Keratinocyte (primary cell): ENCODE data around the gene SLC22A12. TPM values are rescaled to one million over a fixed set of nuclear protein-coding genes. Genes with fewer than 3 reads are reported as not detected.

Experiments used
- DNase-seq: peaks from one replicate; pipeline ENCODE4 v3.0.0-alpha.2; 2011; ENCODE audit warnings: low read depth, missing footprints, low spot score
- FAIRE-seq: peaks from 2 replicates; lab custom pipeline; 2011; peaks lifted over from hg19 to GRCh38; lab: Jason Lieb, UNC
- H2AFZ ChIP-seq: 2 replicates; pipeline ENCODE4 v1.6.0; 2012; ENCODE audit warnings: low read length, control low read depth, inconsistent platforms; ENCODE audit not compliant: control insufficient read depth
- H3K27ac ChIP-seq: 2 replicates; pipeline ENCODE4 v1.5.1; 2011; ENCODE audit warnings: low read length; ENCODE audit not compliant: control insufficient read depth, insufficient read depth
- H3K27me3 ChIP-seq: 3 replicates; pipeline ENCODE4 v1.6.0; 2011; ENCODE audit warnings: low read length; ENCODE audit not compliant: control insufficient read depth, insufficient read depth; ENCODE audit errors: extremely low read depth
- H3K36me3 ChIP-seq, 2 experiments: 2 replicates in 1 of 2; 3 replicates in 1 of 2; pipeline ENCODE4 v1.5.1; 2011; ENCODE audit warnings: low read length in 2 of 2, mild to moderate bottlenecking in 1 of 2; ENCODE audit not compliant: control insufficient read depth in 2 of 2, insufficient read depth in 2 of 2; ENCODE audit errors: extremely low read depth in 1 of 2
- H3K4me1 ChIP-seq: 3 replicates; pipeline ENCODE4 v1.5.1; 2011; ENCODE audit warnings: low read length; ENCODE audit not compliant: control insufficient read depth, insufficient read depth; ENCODE audit errors: extremely low read depth
- H3K4me2 ChIP-seq: 3 replicates; pipeline ENCODE4 v1.6.0; 2011; ENCODE audit warnings: low read depth, low read length; ENCODE audit not compliant: control insufficient read depth, insufficient read depth; ENCODE audit errors: extremely low read depth
- H3K4me3 ChIP-seq, 3 experiments: fragments of 200-600 bp in 1 of 3; sonication (generic) in 1 of 3; 2 replicates in 2 of 3; 3 replicates in 1 of 3; pipeline ENCODE4 v1.5.1; 2011 to 2016; ENCODE audit warnings: low read length in 3 of 3, mild to moderate bottlenecking in 3 of 3, control low read depth in 2 of 3, inconsistent platforms in 1 of 3, low read depth in 1 of 3, mixed read lengths in 1 of 3, mixed run types in 1 of 3, moderate library complexity in 1 of 3; ENCODE audit not compliant: control insufficient read depth in 2 of 3, insufficient read depth in 2 of 3; ENCODE audit errors: extremely low read depth in 1 of 3
- H3K79me2 ChIP-seq: 2 replicates; pipeline ENCODE4 v1.6.0; 2012; ENCODE audit warnings: low read length; ENCODE audit not compliant: control insufficient read depth, insufficient read depth
- H3K9ac ChIP-seq: 3 replicates; pipeline ENCODE4 v1.6.0; 2011; ENCODE audit warnings: low read length; ENCODE audit not compliant: control insufficient read depth, insufficient read depth; ENCODE audit errors: extremely low read depth
- H3K9me1 ChIP-seq: 3 replicates; pipeline ENCODE4 v1.6.0; 2011; ENCODE audit warnings: low read length; ENCODE audit not compliant: control insufficient read depth, insufficient read depth; ENCODE audit errors: extremely low read depth
- H3K9me3 ChIP-seq: 2 replicates; pipeline ENCODE4 v1.5.1; 2012; ENCODE audit warnings: low read depth, low read length; ENCODE audit not compliant: control insufficient read depth
- H4K20me1 ChIP-seq: 3 replicates; pipeline ENCODE4 v1.6.0; 2011; ENCODE audit warnings: low read length; ENCODE audit not compliant: control insufficient read depth, insufficient read depth; ENCODE audit errors: extremely low read depth
- EZH2 ChIP-seq: IDR thresholded peaks from one replicate; pipeline ENCODE4 v1.6.1; 2012; ENCODE audit warnings: inconsistent platforms, mild to moderate bottlenecking, low read length, moderate library complexity
- dilution Hi-C: fragments of 300-500 bp; cut with MboI; formaldehyde crosslinking; loops from one replicate; pipeline ENCODE4 v1.7.0; 2020; ENCODE audit warnings: low sequenced_read_pairs; ENCODE audit not compliant: extremely low pct_ligation_motif_present
- polyA plus RNA-seq, 5 experiments: library from polyadenylated mRNA; depleted of rRNA in 3 of 5; stranded (reverse) in 3 of 5; stranded (forward) in 1 of 5; unstranded in 1 of 5; fragments of >200 nt; gene quantifications; 1 replicate in 1 of 5; 2 replicates in 3 of 5; 3 replicates in 1 of 5; pipeline versions ENCODE4 v1.2.1 to v1.2.3, GENCODE V29; 2011 to 2012; ENCODE audit warnings: missing spikeins in 2 of 5, low read depth in 1 of 5, low replicate concordance in 1 of 5
- TF ChIP-seq, protein P1 (sequence below), 3 experiments: IDR thresholded peaks in 1 of 3; conservative IDR thresholded peaks in 1 of 3; optimal IDR thresholded peaks in 1 of 3; 2 replicates in 2 of 3; 3 replicates in 1 of 3; pipeline versions ENCODE3 to v1.5.1; 2011; ENCODE audit warnings: low read length in 3 of 3, mild to moderate bottlenecking in 3 of 3, moderate library complexity in 2 of 3, control low read depth in 1 of 3, inconsistent platforms in 1 of 3; ENCODE audit not compliant: insufficient read depth in 2 of 3; ENCODE audit errors: extremely low read depth in 1 of 3

Gene SLC22A12
- polyA plus RNA-seq, 1 donor (not counting 4 experiments of a cell fraction or from before 2014, with no cell fraction given) = not detected

DNA sequence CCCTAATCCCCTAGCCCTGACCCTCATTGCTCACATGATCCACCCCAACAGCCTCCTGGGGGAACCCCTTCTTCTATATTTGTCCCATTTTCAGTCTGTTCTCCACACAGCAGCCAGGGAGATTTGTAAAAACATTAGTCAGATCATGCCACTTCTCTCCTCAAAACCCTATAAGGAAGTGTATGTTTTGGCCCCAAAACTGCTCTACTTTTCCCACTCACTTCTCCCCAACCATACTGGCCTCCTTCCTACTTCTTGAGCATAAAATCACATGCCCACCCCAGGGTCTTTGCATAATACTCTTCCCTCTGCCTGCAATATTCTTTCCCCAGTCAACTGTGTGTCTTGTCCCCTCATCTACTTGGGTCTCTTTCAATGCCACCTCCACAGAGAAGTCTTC lies 4.7 kb upstream of the SLC22A12 start:
- no peak overlapping the region for H2AFZ ChIP-seq
- H4K20me1 ChIP-seq = no peaks in the 10 kb centered on the region
- no peak overlapping the region for H3K9ac ChIP-seq
- no peak overlapping the region for H3K27ac ChIP-seq
- H3K27me3 ChIP-seq = no peaks in the 10 kb centered on the region
- no peak overlapping the region for H3K4me3 ChIP-seq
- FAIRE-seq = no peak
- no peaks in the 10 kb centered on the region for H3K36me3 ChIP-seq
- DNase-seq = no peak
- TF ChIP-seq EZH2 = no peak
- TF ChIP-seq, protein P1, sequence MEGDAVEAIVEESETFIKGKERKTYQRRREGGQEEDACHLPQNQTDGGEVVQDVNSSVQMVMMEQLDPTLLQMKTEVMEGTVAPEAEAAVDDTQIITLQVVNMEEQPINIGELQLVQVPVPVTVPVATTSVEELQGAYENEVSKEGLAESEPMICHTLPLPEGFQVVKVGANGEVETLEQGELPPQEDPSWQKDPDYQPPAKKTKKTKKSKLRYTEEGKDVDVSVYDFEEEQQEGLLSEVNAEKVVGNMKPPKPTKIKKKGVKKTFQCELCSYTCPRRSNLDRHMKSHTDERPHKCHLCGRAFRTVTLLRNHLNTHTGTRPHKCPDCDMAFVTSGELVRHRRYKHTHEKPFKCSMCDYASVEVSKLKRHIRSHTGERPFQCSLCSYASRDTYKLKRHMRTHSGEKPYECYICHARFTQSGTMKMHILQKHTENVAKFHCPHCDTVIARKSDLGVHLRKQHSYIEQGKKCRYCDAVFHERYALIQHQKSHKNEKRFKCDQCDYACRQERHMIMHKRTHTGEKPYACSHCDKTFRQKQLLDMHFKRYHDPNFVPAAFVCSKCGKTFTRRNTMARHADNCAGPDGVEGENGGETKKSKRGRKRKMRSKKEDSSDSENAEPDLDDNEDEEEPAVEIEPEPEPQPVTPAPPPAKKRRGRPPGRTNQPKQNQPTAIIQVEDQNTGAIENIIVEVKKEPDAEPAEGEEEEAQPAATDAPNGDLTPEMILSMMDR (optimal IDR thresholded peaks at IDR 0.05 in 1 of 3, IDR thresholded peaks at IDR 0.05 in 1 of 3, conservative IDR thresholded peaks at IDR 0.05 in 1 of 3; ENCODE audit: extremely low read depth in 1 of 3, insufficient read depth in 2 of 3, low read length in 3 of 3) = no peak
- peaks cover 2% of the 10 kb centered on the region for H3K9me3 ChIP-seq
- dilution Hi-C loops = no loop called here
- no peak overlapping the region for H3K4me2 ChIP-seq
- no peaks in the 10 kb centered on the region for H3K9me1 ChIP-seq
- no peaks in the 10 kb centered on the region for H3K4me1 ChIP-seq
- H3K79me2 ChIP-seq = no peaks in the 10 kb centered on the region

DNA sequence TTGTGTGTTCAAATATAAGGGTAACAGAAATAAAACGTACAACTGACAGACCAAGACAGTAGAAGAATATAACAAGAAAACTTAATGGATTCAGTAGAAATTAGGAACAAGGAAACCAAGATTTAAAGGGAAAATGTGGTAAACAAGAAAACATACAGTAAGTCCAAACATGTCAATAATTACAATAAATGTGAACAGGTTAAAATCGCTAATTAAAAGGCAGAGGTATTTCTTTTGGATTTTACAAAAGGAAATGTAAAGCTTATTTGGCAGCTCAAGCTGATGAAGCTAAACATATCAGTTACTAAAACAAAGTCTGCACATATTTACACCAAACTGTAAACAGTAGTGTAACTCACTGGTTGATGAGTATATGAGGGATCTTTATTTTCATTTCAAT lies 2.3 kb upstream of the SLC22A12 start:
- Histone ChIP-seq H4K20me1 (no peaks in the 10 kb centered on the region), H3K9ac (no peak overlapping the region), H2AFZ (no peak overlapping the region), H3K27ac (no peak overlapping the region), H3K4me1 (no peaks in the 10 kb centered on the region), H3K79me2 (no peaks in the 10 kb centered on the region), H3K9me3 (no peaks in the 10 kb centered on the region), H3K4me3 (no peak overlapping the region), H3K4me2 (no peak overlapping the region), H3K27me3 (no peaks in the 10 kb centered on the region), H3K36me3 (no peaks in the 10 kb centered on the region), H3K9me1 (no peaks in the 10 kb centered on the region)
- dilution Hi-C loops = no loop called here
- DNase-seq (no peak), FAIRE-seq (no peak)
- TF ChIP-seq, protein P1 (optimal IDR thresholded peaks at IDR 0.05 in 1 of 3, IDR thresholded peaks at IDR 0.05 in 1 of 3, conservative IDR thresholded peaks at IDR 0.05 in 1 of 3; ENCODE audit: extremely low read depth in 1 of 3, insufficient read depth in 2 of 3, low read length in 3 of 3) = no peak
- TF ChIP-seq EZH2 = no peak
